Stimulated activated CD4-positive, alpha-beta T cell treated with anti-CD3 and anti-CD28 coated beads, Interleukin-1b, Interleukin-23, amount 100 ng/mL, for 24 hours (primary cell): Measurements from ENCODE around the gene SPIN2A.
"Not testable (repeated sequence)": the region's sequence is repeated elsewhere in the genome, so short reads cannot be mapped to it uniquely, and the experiment has no call there.

Experiments
- DNase-seq, 4 experiments: peaks; one replicate each; pipeline ENCODE4 v3.0.0-alpha.2; 2020; ENCODE audit warnings: low read depth in 4 of 4, low spot score in 1 of 4

The SPIN2A gene

GRCh38 chrX:57102918-57103317 lies 34.3 kb downstream of the SPIN2A start:
- not testable (repeated sequence) for DNase-seq
